Thyroid gland (tissue), 4 donors: ENCODE results near the gene ANGPT4. TPM values are rescaled to one million over a fixed set of nuclear protein-coding genes. Genes with fewer than 3 reads are reported as not detected.

ENCODE experiments used
- DNase-seq, 2 donors: peaks; one replicate each; pipeline ENCODE4 v3.0.0-alpha.2; 2019
- H3K27ac ChIP-seq, 3 donors: fragments of 200-600 bp; sonication (generic); 1 replicate in 2 of 3; 2 replicates in 1 of 3; pipeline ENCODE4 v1.5.1; 2016 to 2019; ENCODE audit warnings: mild to moderate bottlenecking in 1 of 3, moderate library complexity in 1 of 3
- H3K27me3 ChIP-seq: fragments of 200-600 bp; sonication (generic); one replicate; pipeline ENCODE4 v1.5.1; 2019
- H3K36me3 ChIP-seq, 2 donors: fragments of 200-600 bp; sonication (generic); one replicate each; pipeline ENCODE4 v1.5.1; 2016 to 2019
- H3K4me1 ChIP-seq, 2 donors: fragments of 200-600 bp; sonication (generic); one replicate each; pipeline ENCODE4 v1.5.1; 2017 to 2019
- H3K4me3 ChIP-seq, 3 donors: fragments of 200-600 bp; sonication (generic); replicated peaks in 1 of 3; 1 replicate in 2 of 3; 2 replicates in 1 of 3; pipeline ENCODE4 v1.5.1; 2016; ENCODE audit warnings: mild to moderate bottlenecking in 1 of 3
- H3K9me3 ChIP-seq: fragments of 200-600 bp; sonication (generic); one replicate; pipeline ENCODE4 v1.5.1; 2017
- CTCF ChIP-seq, 6 experiments: fragments of 200-600 bp in 3 of 6; fragments of 450-650 bp in 3 of 6; sonication (generic) in 3 of 6; IDR thresholded peaks; one replicate each; pipeline ENCODE4 v1.5.1; 2016 to 2019; ENCODE audit warnings: antibody characterized with exemption in 6 of 6, mild to moderate bottlenecking in 2 of 6, inconsistent platforms in 1 of 6, moderate library complexity in 1 of 6
- POLR2A ChIP-seq, 2 donors: fragments of 450-650 bp; IDR thresholded peaks; one replicate each; pipeline ENCODE4 v1.6.1; 2017; ENCODE audit warnings: antibody characterized with exemption in 2 of 2, mild to moderate bottlenecking in 2 of 2, moderate library complexity in 1 of 2
- WGBS, 2 donors: methylation state at CpG; one replicate each; pipeline ENCODE4 v1.1.5; 2017; 5-methylcytosine and 5-hydroxymethylcytosine counted together
- intact Hi-C: fragments of 100-400 bp; cut with DNase I; formaldehyde crosslinking; loops from one replicate; pipeline ENCODE4 v1.15.1; 2023
- total RNA-seq, 4 donors: library from RNA; depleted of rRNA; stranded (reverse); fragments of >200 nt; gene quantifications; one replicate each; pipeline ENCODE4 v1.2.3, GENCODE V29; 2016

The ANGPT4 gene
- total RNA-seq, 4 donors from 2014 or later, result 0.40 to 3.8 (median 3.2) TPM

GRCh38 chr20:825710-826421 lies 90.3 kb downstream of the ANGPT4 start:
- Histone ChIP-seq H3K4me1 (no peaks in the 10 kb centered on the region), H3K4me3 (no peak overlapping the region), H3K36me3 (no peaks in the 10 kb centered on the region), H3K27me3 (no peaks in the 10 kb centered on the region), H3K27ac (no peak overlapping the region), H3K9me3 (no peaks in the 10 kb centered on the region)
- 81 to 91% methylated on average over 9 of the region's 9 CpGs for WGBS, 2 donors
- intact Hi-C loops, result no loop called here
- TF ChIP-seq CTCF (IDR thresholded peaks at IDR 0.05) (no peak), POLR2A (IDR thresholded peaks at IDR 0.05) (no peak)
- DNase-seq, result no peak

DNA sequence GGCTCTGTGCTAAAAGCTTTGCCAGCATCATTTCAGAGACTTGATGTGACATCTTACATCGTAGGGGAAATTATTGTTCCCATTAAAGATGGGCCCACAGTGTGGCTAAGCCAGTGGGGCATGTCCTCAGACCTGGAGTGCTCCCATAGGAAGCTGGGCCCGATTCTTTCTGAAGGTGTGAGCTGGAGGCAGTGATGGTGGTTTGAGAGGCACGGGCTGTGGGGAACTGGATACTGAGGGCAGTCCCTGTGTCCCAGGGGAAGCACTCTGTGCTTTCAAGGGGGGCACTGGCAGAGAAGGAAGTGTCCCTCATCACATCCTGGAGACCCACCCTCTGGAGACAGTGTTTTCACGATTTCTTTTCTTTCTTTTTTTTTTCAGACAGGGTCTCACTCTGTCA lies 91.2 kb downstream of the ANGPT4 start:
- intact Hi-C loops, result no loop called here
- H3K27me3 ChIP-seq, result no peaks in the 10 kb centered on the region

DNA sequence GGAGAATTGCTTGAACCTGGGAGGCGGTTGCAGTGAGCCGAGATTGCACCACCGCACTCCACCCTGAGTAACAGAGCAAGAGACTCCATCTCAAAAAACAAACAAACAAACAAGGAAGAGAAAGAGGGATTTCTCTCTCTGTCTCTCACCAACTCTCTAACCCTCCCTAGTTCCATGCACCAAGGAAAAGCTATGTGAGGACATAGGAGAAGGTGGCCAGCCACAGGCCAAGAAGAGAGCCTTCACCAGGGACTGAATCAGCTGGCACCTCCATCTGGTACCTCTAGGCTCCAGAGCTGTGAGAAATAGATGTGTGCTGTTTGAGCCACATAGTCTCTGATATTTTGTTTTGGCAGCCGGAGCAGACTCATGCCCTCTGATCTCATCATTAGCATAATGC lies 91.6 kb downstream of the ANGPT4 start:
- 97 to 98% methylated on average over 4 of the region's 4 CpGs for WGBS, 2 donors
- H3K9me3 ChIP-seq, result no peaks in the 10 kb centered on the region
- H3K36me3 ChIP-seq, result no peaks in the 10 kb centered on the region
- H3K4me3 ChIP-seq, result no peak overlapping the region
- H3K27ac ChIP-seq, result no peak overlapping the region
- H3K27me3 ChIP-seq, result no peaks in the 10 kb centered on the region
- intact Hi-C loops, result no loop called here
- TF ChIP-seq CTCF (IDR thresholded peaks at IDR 0.05), result no peak
- TF ChIP-seq POLR2A (IDR thresholded peaks at IDR 0.05), result no peak
- H3K4me1 ChIP-seq, result no peaks in the 10 kb centered on the region
- no peak for DNase-seq

More for the DNA sequence above, 91.2 kb downstream of the ANGPT4 start:
- Histone ChIP-seq H3K4me1 (no peaks in the 10 kb centered on the region), H3K4me3 (no peak overlapping the region), H3K27ac (no peak overlapping the region), H3K36me3 (no peaks in the 10 kb centered on the region), H3K9me3 (no peaks in the 10 kb centered on the region)
- WGBS, 2 donors, result 74 to 86% methylated on average over 4 of the region's 4 CpGs
- no peak for DNase-seq
- TF ChIP-seq CTCF (IDR thresholded peaks at IDR 0.05) (no peak), POLR2A (IDR thresholded peaks at IDR 0.05) (no peak)

DNA sequence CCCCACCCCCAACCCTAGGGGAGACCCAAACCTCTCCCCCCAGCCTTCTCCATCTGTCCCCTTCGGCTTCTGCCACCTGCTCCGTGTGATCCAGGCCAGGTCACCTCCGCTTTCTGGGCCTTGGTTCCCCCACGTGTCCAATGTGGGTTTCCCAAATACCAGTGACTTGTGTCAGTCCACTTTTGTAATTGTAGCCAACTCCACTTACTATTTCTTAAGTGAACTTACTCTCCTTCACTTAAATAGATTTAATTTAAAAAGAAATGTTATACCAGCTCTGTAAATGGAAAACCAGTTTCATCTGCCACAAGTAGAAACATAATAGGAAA lies 92.6 kb downstream of the ANGPT4 start:
- H3K9me3 ChIP-seq, result no peaks in the 10 kb centered on the region
- intact Hi-C loops, result no loop called here
- no peaks in the 10 kb centered on the region for H3K36me3 ChIP-seq
- no peak for TF ChIP-seq CTCF (IDR thresholded peaks at IDR 0.05)
- no peaks in the 10 kb centered on the region for H3K4me1 ChIP-seq
- H3K27me3 ChIP-seq, result no peaks in the 10 kb centered on the region
- WGBS, 2 donors, result 90 to 99% methylated on average over 4 of the region's 4 CpGs
- no peak for DNase-seq
- no peak overlapping the region for H3K27ac ChIP-seq
- H3K4me3 ChIP-seq, result no peak overlapping the region

DNA sequence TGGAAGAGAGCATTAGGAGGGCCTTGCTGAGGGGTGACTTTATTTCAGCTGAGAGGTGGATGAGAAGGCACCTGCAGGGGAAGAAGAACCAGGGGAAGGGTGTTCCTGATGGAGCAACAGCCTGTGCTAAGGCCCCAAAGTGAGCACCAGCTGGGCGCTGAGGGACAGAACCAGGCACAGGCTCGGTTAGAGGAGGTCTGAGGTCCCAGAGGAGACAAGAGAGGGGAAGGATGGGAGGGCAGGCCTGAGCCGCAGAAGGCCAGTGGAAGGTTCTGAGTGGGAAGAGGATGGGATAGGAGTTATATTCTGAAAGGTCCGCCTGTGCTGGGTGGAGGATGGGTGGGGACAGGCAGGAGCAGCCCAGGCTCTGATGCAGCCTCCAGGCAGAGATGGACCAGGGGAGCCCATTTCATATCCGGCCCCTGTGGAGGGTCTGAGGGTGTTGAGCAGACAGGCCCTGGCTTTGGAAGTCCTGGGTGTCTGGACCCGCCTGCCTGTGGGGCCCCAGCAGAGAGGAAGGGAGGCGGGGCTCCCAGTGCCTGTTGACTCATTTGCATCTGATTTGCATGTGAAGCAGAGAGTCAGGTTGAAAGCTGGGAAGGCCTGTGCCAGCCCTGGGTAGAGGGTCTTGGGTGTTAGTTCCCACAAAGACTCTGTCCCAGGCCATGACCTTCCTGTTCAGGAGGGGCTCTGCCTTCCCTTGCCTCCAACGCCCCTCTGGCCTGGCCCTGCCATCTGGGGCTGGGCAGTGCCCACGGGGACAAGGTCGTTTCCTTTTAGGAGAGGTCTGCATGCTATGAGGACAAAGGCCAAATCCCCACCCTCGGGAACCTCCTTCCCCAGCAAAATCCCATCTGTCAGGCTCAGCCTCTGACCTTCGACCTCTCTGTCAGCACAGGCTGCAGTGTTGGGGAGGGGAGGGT lies 93.2 kb downstream of the ANGPT4 start:
- Histone ChIP-seq H3K36me3 (no peaks in the 10 kb centered on the region), H3K4me3 (no peak overlapping the region), H3K27ac (no peak overlapping the region), H3K9me3 (no peaks in the 10 kb centered on the region), H3K4me1 (no peaks in the 10 kb centered on the region), H3K27me3 (no peaks in the 10 kb centered on the region)
- DNase-seq, result no peak
- intact Hi-C loops, result no loop called here
- TF ChIP-seq CTCF (IDR thresholded peaks at IDR 0.05), result no peak
- no peak for TF ChIP-seq POLR2A (IDR thresholded peaks at IDR 0.05)
- 83 to 91% methylated on average over 10 to 11 of the region's 12 CpGs for WGBS, 2 donors
